ENCODE measurements around the gene SLC27A5. TPM values are rescaled to one million over a fixed set of nuclear protein-coding genes. Genes with fewer than 3 reads are reported as not detected.
A peak's percentile ranks its signal among the peaks of the same experiment; 100 is the strongest.
"Not testable (repeated sequence)": the region's sequence is repeated elsewhere in the genome, so short reads cannot be mapped to it uniquely, and the experiment has no call there.

SLC27A5 gene
- total RNA-seq, 2 donors from 2014 or later: 7.6 to 7.9 TPM

DNA sequence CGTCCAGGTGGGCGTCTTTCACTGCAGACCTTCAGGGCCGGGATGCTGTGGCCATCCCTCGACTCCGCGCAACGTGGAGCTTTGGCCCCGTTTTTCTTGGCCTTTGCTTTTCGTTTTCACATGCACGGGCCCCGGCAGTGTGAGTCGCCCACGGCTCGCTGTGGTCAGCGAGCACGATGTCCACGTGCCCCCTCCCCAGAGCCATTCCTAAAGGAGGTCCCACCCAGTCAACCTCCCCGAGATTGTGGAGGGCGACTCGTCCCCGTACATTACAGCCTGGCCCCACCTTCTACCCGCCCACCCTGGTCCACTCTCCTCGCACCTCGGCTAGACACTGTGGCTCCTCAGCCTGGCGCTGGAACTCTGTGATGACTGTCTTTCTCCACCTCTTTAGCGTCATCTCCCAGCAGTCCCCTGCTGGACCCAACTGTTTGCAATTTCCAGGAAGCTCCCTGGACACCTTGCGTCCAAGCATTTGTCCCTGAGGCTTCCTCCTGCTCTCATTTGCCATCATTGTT lies 35.2 kb downstream of the SLC27A5 start:
- DNase-seq (ENCODE audit: low spot score): peak; percentile 87
- intact Hi-C loops (cut with DNase I): no loop called here

GRCh38 chr19:58475714-58476497 lies 35.9 kb downstream of the SLC27A5 start, which contains the start of gene ZNF446:
ZNF446 (plus strand) TSS chr19:58476352; CDS start chr19:58477219, 867 bp downstream.
- peak; percentile 99 for DNase-seq (ENCODE audit: low spot score)

DNA sequence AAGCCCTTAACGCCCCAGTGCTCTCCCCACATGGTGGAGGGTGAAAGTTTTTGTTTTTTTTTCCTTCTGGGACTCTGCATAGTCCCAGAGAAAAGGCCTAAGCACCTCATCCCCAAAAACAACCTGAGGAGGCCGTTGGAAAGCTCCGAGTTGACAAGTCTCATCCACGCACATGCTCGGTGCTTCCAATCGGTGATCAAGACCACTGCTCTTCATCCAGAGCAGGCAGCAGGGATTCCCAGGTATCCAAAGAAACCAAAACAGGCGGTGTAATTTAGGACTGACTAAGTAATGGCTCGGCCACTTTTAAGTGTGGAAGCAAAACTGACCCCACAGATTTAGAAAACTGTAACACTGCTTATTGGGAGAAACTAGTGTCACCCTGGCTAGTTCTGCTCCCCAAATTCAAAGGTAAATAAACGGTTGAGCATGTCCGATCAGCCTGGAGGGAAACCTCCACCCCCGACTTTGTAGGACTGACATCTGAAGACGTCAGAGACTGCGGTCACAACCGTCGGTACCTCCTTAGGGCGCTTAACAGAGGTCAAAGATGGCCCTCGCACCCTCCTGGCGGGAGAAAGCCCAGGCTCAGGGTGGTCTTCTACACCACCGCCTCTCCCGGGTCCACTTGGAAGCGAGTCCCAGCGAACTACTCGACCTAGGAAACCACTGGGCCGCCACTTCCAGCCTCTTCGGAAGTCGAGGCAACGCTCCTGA lies 36.6 kb downstream of the SLC27A5 start:
- intact Hi-C loops (cut with DNase I): no loop called here
- DNase-seq (ENCODE audit: low spot score): no peak

More at GRCh38 chr19:58475714-58476497, 35.9 kb downstream of the SLC27A5 start, which contains the start of gene ZNF446:
- intact Hi-C loops (cut with DNase I): no loop called here

DNA sequence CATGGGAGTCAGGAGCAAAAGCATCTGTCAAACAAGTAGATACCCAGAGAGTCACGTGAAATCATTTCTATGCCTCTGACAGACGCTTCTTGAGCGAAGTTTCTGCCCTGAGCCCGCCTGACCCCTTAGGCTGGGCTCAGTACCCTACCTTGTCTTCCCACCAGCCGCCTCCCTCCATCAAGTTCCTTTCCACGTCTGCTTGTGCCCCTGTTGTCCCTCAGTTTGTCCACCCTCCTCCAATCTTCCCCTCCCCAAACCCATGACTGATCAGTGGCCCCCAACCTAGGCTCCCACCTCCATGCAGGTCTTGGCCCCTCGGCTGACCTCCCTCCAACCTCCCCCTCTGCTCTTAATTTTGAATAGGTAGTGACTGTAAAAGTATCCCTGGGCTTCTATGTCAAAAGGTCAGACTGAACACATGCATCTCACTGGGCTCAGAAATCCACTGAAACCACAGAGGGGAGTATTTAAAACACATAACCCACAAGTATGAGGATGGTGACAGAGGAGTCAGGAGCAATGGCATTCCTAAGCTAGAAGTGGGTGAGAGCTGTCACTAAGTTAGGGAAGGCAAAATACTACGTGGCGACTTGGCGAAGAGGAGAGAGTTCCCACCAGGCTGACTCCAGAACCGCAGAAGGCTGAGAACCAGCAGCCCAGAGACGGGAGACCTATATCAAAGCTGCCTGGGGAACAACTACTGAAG lies 37.3 kb downstream of the SLC27A5 start:
- intact Hi-C loops (cut with DNase I): no loop called here
- DNase-seq (ENCODE audit: low spot score): no peak

GRCh38 chr19:58473775-58474174 lies 38.0 kb downstream of the SLC27A5 start:
- no peak for DNase-seq (ENCODE audit: low spot score)
- intact Hi-C loops (cut with DNase I): no loop called here

GRCh38 chr19:58471736-58472135 lies 40.1 kb downstream of the SLC27A5 start:
- intact Hi-C loops (cut with DNase I): no loop called here
- no peak for DNase-seq (ENCODE audit: low spot score)

DNA sequence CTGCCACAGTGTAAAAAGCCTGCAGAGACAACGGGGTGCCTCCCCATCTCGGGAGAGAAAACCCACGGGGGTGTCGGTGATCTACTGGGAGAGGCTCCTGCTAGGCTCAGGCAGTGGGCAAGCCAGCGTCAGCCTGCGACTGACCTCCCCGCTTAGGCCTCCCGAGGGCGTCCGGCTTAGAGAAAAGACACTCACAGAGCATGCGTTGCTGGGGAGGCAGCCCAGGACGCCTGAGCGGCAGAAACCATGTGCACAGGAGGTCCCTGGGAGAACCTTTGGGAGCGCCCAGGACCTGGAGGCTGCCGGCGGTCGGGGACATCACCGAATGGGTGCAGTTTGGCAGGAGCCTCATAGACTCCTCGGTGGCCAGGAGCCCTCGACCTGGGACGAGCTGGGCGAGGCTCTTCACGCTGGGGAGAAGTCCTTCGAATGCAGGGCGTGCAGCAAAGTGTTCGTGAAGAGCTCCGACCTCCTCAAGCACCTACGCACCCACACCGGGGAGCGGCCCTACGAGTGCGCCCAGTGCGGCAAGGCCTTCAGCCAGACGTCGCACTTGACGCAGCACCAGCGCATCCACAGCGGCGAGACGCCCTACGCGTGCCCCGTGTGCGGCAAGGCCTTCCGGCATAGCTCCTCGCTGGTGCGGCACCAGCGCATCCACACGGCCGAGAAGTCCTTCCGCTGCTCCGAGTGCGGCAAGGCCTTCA lies 40.8 kb downstream of the SLC27A5 start:
- intact Hi-C loops (cut with DNase I); DNase-seq (ENCODE audit: low spot score): not testable (repeated sequence)

- intact Hi-C loops (cut with DNase I): no loop called here
- DNase-seq (ENCODE audit: low spot score): no peak
Observed at GRCh38 chr19:58469241-58470013, 42.4 kb downstream of the SLC27A5 start.

DNA sequence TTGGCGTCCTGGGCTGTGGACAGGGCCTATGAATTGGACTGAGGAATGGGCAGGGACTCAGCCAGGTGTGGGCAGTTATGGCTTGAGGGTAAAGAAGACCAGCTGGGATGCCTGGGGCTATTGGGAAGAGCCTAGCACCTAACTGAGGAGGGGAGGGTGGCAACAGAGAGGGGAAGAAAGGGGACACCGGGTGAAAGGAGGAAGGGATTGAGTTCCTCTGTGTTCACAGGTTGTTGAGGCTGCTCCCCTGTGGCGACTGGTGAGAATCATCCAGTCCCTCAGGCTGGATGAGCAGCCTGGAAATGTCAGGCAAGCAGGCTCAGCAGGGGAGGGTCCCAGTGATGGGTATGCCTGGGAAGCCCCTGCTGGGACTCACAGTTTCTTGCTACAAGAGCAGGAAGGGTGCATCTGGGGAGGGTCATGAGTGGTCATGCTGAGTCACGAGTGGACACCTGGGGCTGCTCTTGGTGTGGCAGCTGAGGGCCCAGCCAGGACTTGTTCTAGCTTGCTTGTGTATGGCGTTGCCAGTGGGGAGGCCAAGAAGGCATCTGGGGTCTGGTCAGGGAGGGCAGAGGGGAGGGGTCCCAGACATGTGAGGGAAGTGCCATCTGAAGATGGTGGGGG lies 43.5 kb downstream of the SLC27A5 start:
- intact Hi-C loops (cut with DNase I): no loop called here
- DNase-seq (ENCODE audit: low spot score): no peak

- peak; percentile 100 for DNase-seq (ENCODE audit: low spot score)
- intact Hi-C loops (cut with DNase I): no loop called here
Observed at GRCh38 chr19:58466760-58467589, 44.8 kb downstream of the SLC27A5 start, which contains the start of gene ZNF324. ZNF324 (plus strand) TSS chr19:58467080; CDS start chr19:58469186, 2,106 bp downstream.

- DNase-seq (ENCODE audit: low spot score): no peak
- intact Hi-C loops (cut with DNase I): no loop called here
Observed at GRCh38 chr19:58466089-58466759, 45.6 kb downstream of the SLC27A5 start.

GRCh38 chr19:58460039-58460438 lies 51.8 kb downstream of the SLC27A5 start:
- no peak for DNase-seq (ENCODE audit: low spot score)
- intact Hi-C loops (cut with DNase I): no loop called here

DNA sequence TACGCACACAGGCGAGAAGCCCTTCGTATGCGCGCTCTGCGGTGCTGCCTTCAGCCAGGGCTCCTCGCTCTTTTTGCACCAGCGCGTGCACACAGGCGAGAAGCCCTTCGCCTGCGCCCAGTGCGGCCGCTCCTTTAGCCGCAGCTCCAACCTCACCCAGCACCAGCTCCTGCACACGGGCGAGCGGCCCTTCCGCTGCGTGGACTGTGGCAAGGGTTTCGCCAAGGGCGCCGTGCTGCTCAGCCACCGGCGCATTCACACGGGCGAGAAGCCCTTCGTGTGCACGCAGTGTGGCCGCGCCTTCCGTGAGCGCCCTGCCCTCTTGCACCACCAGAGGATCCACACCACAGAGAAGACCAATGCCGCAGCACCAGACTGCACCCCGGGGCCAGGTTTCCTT lies 55.7 kb downstream of the SLC27A5 start:
- intact Hi-C loops (cut with DNase I): no loop called here
- no peak for DNase-seq (ENCODE audit: low spot score)

DNA sequence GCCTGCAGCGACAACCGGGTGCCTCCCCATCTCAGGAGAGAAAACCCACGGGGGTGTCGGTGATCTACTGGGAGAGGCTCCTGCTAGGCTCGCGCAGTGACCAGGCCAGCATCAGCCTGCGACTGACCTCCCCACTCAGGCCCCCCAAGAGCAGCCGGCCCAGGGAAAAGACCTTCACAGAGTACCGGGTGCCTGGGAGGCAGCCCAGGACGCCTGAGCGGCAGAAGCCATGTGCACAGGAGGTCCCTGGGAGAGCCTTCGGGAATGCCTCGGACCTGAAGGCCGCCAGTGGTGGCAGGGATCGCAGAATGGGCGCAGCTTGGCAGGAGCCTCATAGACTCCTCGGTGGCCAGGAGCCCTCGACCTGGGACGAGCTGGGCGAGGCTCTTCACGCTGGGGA lies 56.5 kb downstream of the SLC27A5 start:
- DNase-seq (ENCODE audit: low spot score): no peak
- intact Hi-C loops (cut with DNase I): no loop called here

- no peak for DNase-seq (ENCODE audit: low spot score)
- intact Hi-C loops (cut with DNase I): no loop called here
Observed at GRCh38 chr19:58453743-58454142, 58.0 kb downstream of the SLC27A5 start.

- intact Hi-C loops (cut with DNase I): no loop called here
- peak; percentile 99 for DNase-seq (ENCODE audit: low spot score)
Observed at GRCh38 chr19:58451358-58452101, 60.3 kb downstream of the SLC27A5 start, which contains the start of gene ZNF324B. ZNF324B (plus strand) TSS chr19:58451622; CDS start chr19:58453702, 2,080 bp downstream.

Data from posterior vena cava (tissue), 2 donors.